Loucy (cell line): Measurements from ENCODE around the gene ALPI.

Experiments used
- H2AFZ ChIP-seq: fragments of 200-600 bp; sonication (generic); 2 replicates; pipeline ENCODE4 v1.6.0; 2016; ENCODE audit warnings: antibody characterized with exemption, mild to moderate bottlenecking, low read length, moderate library complexity
- H3F3A ChIP-seq: fragments of 200-600 bp; 2 replicates; pipeline ENCODE4 v1.6.0; 2016; ENCODE audit warnings: antibody characterized with exemption, low read depth, mild to moderate bottlenecking
- H3K27me3 ChIP-seq: fragments of 200-600 bp; sonication (generic); 2 replicates; pipeline ENCODE4 v1.6.1; 2014; ENCODE audit warnings: low read length, mild to moderate bottlenecking; ENCODE audit not compliant: insufficient read depth, poor library complexity, severe bottlenecking
- H3K36me3 ChIP-seq: fragments of 200-600 bp; sonication (generic); 2 replicates; pipeline ENCODE4 v1.6.1; 2016; ENCODE audit warnings: low read length; ENCODE audit not compliant: insufficient read depth
- H3K4me1 ChIP-seq: fragments of 200-600 bp; sonication (generic); 2 replicates; pipeline ENCODE4 v1.5.1; 2014; ENCODE audit warnings: low read length, mild to moderate bottlenecking; ENCODE audit not compliant: insufficient read depth, poor library complexity, severe bottlenecking
- H3K4me2 ChIP-seq: fragments of 200-600 bp; sonication (generic); 2 replicates; pipeline ENCODE4 v1.6.0; 2014; ENCODE audit warnings: antibody characterized with exemption, low read length, low read depth, mild to moderate bottlenecking; ENCODE audit not compliant: poor library complexity, severe bottlenecking
- H3K4me3 ChIP-seq: fragments of 200-600 bp; sonication (generic); 2 replicates; pipeline ENCODE4 v1.5.1; 2014; ENCODE audit warnings: low read length, mild to moderate bottlenecking, mixed read lengths; ENCODE audit not compliant: poor library complexity, severe bottlenecking
- H3K79me2 ChIP-seq: fragments of 200-600 bp; sonication (generic); 2 replicates; pipeline ENCODE4 v1.6.1; 2014; ENCODE audit warnings: low read length; ENCODE audit not compliant: insufficient read depth
- H3K9ac ChIP-seq: fragments of 200-600 bp; sonication (generic); 2 replicates; pipeline ENCODE4 v1.6.0; 2014; ENCODE audit warnings: mild to moderate bottlenecking, low read depth, low read length, moderate library complexity; ENCODE audit not compliant: poor library complexity, severe bottlenecking
- H3K9me2 ChIP-seq: fragments of 200-600 bp; sonication (generic); replicated peaks from 2 replicates; pipeline ENCODE4 v1.6.1; 2016; ENCODE audit warnings: low read depth, low read length, mixed read lengths
- H3K9me3 ChIP-seq: fragments of 200-600 bp; sonication (generic); 2 replicates; pipeline ENCODE4 v1.6.1; 2014; ENCODE audit warnings: mild to moderate bottlenecking, antibody characterized with exemption, low read length, low read depth; ENCODE audit not compliant: insufficient read depth
- H4K20me1 ChIP-seq: fragments of 200-600 bp; sonication (generic); 2 replicates; pipeline ENCODE4 v1.6.0; 2014; ENCODE audit warnings: antibody characterized with exemption, low read length, mild to moderate bottlenecking; ENCODE audit not compliant: insufficient read depth, poor library complexity, severe bottlenecking
- CTCF ChIP-seq: fragments of 200-600 bp; sonication (generic); conservative IDR thresholded peaks from 2 replicates; pipeline ENCODE4 v1.5.1; 2014; ENCODE audit warnings: mild to moderate bottlenecking, antibody characterized with exemption, low read length
- EZH2phosphoT487 ChIP-seq: fragments of 200-600 bp; IDR thresholded peaks from 2 replicates; pipeline ENCODE4 v1.6.1; 2018; ENCODE audit warnings: antibody characterized with exemption, mild to moderate bottlenecking, moderate library complexity, borderline replicate concordance

The ALPI gene

DNA sequence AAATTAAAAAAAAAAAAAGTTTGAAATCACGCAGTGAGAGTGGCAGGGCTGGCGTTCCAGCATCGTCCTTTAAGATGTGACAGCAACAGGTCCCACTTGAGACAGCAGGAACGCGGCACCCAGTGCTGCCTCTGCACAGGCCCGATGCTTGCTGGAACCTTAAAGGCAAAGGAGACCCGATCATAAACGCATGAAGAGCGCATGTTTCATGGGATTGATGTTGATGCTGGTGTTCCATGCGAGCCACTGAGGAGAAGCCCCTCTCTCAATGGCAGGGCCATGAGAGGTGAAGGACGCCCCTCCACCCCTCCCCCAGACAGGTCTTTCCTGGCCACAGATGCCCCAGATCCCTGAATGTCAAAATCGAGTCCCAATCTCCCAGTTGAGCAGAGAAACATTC lies 17.9 kb upstream of the ALPI start:
- Histone ChIP-seq H3K4me3 (no peak overlapping the region), H3K9me3 (no peaks in the 10 kb centered on the region), H3K9me2 (no peaks in the 10 kb centered on the region), H2AFZ (no peak overlapping the region), H3K4me1 (peaks cover 3% of the 10 kb centered on the region), H3K27me3 (no peaks in the 10 kb centered on the region), H3K9ac (no peak overlapping the region), H4K20me1 (no peaks in the 10 kb centered on the region), H3K4me2 (no peak overlapping the region), H3K79me2 (no peaks in the 10 kb centered on the region), H3K36me3 (no peaks in the 10 kb centered on the region), H3F3A (no peaks in the 10 kb centered on the region)
- TF ChIP-seq CTCF (no peak), EZH2phosphoT487 (no peak)

DNA sequence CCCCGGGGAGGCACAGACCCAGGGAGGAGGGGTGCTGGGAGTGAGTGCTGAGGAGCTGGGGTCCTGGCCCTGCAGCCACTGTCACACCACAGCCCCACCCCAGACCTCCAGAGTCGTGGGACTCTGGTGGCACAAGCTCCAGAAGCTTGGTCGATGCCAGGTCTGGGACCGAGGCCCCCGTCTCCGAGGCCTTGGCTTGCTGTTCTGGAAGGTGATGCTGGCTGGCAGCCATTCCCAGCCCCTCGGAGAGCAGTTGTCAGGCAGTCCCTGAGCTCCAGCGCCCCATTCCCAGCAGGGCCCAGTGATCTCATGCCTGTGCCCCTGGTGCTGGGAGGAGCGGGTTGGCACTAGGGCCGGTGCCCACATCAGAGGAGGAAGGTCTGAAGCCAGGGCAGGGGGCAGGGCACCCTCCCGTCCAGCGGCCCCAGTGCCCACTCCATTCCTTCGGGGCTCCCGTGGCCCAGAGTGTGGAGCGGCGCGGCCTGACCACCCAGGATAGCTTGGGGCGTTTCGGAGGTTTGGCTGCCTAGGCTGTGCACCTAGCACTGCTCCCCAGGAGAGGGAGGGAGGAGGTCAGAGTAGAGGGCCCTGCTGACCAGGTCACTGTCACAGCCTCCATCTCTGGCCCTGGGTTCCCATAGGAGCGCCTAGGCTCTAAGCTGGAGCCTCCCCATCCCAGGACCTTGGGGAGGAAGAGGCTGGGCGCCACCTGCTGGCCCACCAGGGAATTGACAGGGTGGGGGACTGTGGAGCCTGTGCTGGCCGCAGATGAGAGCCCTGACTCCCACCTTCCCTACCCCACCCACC lies 16.8 kb upstream of the ALPI start:
- H3K79me2 ChIP-seq, result no peaks in the 10 kb centered on the region
- H3K4me2 ChIP-seq, result no peak overlapping the region
- no peak overlapping the region for H2AFZ ChIP-seq
- no peaks in the 10 kb centered on the region for H3K9me2 ChIP-seq
- H3K9ac ChIP-seq, result no peak overlapping the region
- H4K20me1 ChIP-seq, result no peaks in the 10 kb centered on the region
- TF ChIP-seq EZH2phosphoT487 (no peak), CTCF (peak; percentile 47)
- H3F3A ChIP-seq, result no peaks in the 10 kb centered on the region
- H3K36me3 ChIP-seq, result no peaks in the 10 kb centered on the region
- H3K9me3 ChIP-seq, result no peaks in the 10 kb centered on the region
- no peak overlapping the region for H3K4me3 ChIP-seq
- peaks cover 3% of the 10 kb centered on the region for H3K4me1 ChIP-seq
- H3K27me3 ChIP-seq, result no peaks in the 10 kb centered on the region

GRCh38 chr2:232439758-232440135 lies 16.2 kb upstream of the ALPI start:
- Histone ChIP-seq H4K20me1 (no peaks in the 10 kb centered on the region), H3K27me3 (no peaks in the 10 kb centered on the region), H3K9me2 (no peaks in the 10 kb centered on the region), H3F3A (no peaks in the 10 kb centered on the region), H3K9ac (no peak overlapping the region), H3K4me1 (peaks cover 3% of the 10 kb centered on the region), H2AFZ (no peak overlapping the region), H3K9me3 (no peaks in the 10 kb centered on the region), H3K4me3 (no peak overlapping the region), H3K79me2 (no peaks in the 10 kb centered on the region), H3K36me3 (no peaks in the 10 kb centered on the region), H3K4me2 (no peak overlapping the region)
- TF ChIP-seq EZH2phosphoT487 (no peak), CTCF (peak; percentile 38)
